GDM1 (cell line): ENCODE measurements around the gene ITGA11.

Source experiments
- DNase-seq: peaks from one replicate; lab custom pipeline; 2025; lab: John Stamatoyannopoulos, UW

ITGA11 gene

GRCh38 chr15:68310804-68311463, 121.0 kb downstream of the ITGA11 start:
- DNase-seq = no peak

GRCh38 chr15:68310178-68310803, 121.7 kb downstream of the ITGA11 start:
- DNase-seq = no peak

- no peak for DNase-seq
Measured at GRCh38 chr15:68309024-68309423, 122.9 kb downstream of the ITGA11 start.

GRCh38 chr15:68307131-68307928, 124.6 kb downstream of the ITGA11 start:
- no peak for DNase-seq

GRCh38 chr15:68305420-68305871, 126.5 kb downstream of the ITGA11 start:
- DNase-seq = no peak

- DNase-seq = no peak
Measured at GRCh38 chr15:68304589-68305337, 127.2 kb downstream of the ITGA11 start.

GRCh38 chr15:68303560-68304436, 128.2 kb downstream of the ITGA11 start:
- no peak for DNase-seq

GRCh38 chr15:68303134-68303533, 128.8 kb downstream of the ITGA11 start:
- no peak for DNase-seq

- DNase-seq = no peak
Measured at GRCh38 chr15:68302729-68303128, 129.2 kb downstream of the ITGA11 start.

- DNase-seq = peak; percentile 25
Measured at GRCh38 chr15:68301301-68301700, 130.7 kb downstream of the ITGA11 start.

GRCh38 chr15:68300115-68300940, 131.6 kb downstream of the ITGA11 start:
- DNase-seq = no peak

- no peak for DNase-seq
Measured at GRCh38 chr15:68299436-68299835, 132.5 kb downstream of the ITGA11 start.

GRCh38 chr15:68298882-68299381, 133.0 kb downstream of the ITGA11 start:
- no peak for DNase-seq

- no peak for DNase-seq
Measured at GRCh38 chr15:68298336-68298735, 133.6 kb downstream of the ITGA11 start.

GRCh38 chr15:68295014-68295805, 136.8 kb downstream of the ITGA11 start:
- DNase-seq = no peak

- no peak for DNase-seq
Measured at GRCh38 chr15:68292967-68293366, 139.0 kb downstream of the ITGA11 start.

- no peak for DNase-seq
Measured at GRCh38 chr15:68292157-68292781, 139.7 kb downstream of the ITGA11 start.

GRCh38 chr15:68290715-68291114, 141.2 kb downstream of the ITGA11 start:
- DNase-seq = no peak
